MCF 10A (cell line): ENCODE measurements around the gene PCNX1. TPM values are rescaled to one million over a fixed set of nuclear protein-coding genes. Genes with fewer than 3 reads are reported as not detected.

Experiments used
- BruUV-seq: library from RNA; stranded (reverse); fragments of 400-500 nt; replicated peaks from 2 replicates; lab custom pipeline; 2021; lab: Mats Ljungman, UMichigan
- CTCF ChIA-PET: fragments of 300-600 bp; sonication (Branson Sonifier 250); formaldehyde crosslinking; extraction: SDS; loops from one replicate; lab custom pipeline; 2021; ENCODE audit warnings: antibody characterized with exemption, inconsistent platforms; lab: Yijun Ruan, JAX
- POLR2A ChIA-PET: fragments of 300-600, 350-650 bp; sonication (Branson Sonifier 250); formaldehyde crosslinking; extraction: SDS; loops from one replicate; lab custom pipeline; 2020; ENCODE audit warnings: antibody characterized with exemption, inconsistent platforms; lab: Yijun Ruan, JAX
- DNase-seq: peaks from one replicate; pipeline ENCODE4 v3.0.0-alpha.2; 2018; ENCODE audit not compliant: unreplicated experiment
- H3K27ac Mint-ChIP-seq: one replicate; pipeline ENCODE4 v1.8.0; 2022; ENCODE audit warnings: mild to moderate bottlenecking, low read depth, mixed read lengths; ENCODE audit not compliant: unreplicated experiment
- H3K27me3 Mint-ChIP-seq: one replicate; pipeline ENCODE4 v1.8.0; 2022; ENCODE audit warnings: mixed read lengths; ENCODE audit not compliant: insufficient read depth, unreplicated experiment
- H3K36me3 Mint-ChIP-seq: one replicate; pipeline ENCODE4 v1.8.0; 2022; ENCODE audit warnings: mild to moderate bottlenecking, moderate library complexity, mixed read lengths; ENCODE audit not compliant: insufficient read depth, unreplicated experiment
- H3K4me1 Mint-ChIP-seq: one replicate; pipeline ENCODE4 v1.8.0; 2022; ENCODE audit warnings: mixed read lengths; ENCODE audit not compliant: insufficient read depth, unreplicated experiment
- H3K4me3 Mint-ChIP-seq: one replicate; pipeline ENCODE4 v1.8.0; 2022; ENCODE audit warnings: mild to moderate bottlenecking, moderate library complexity, mixed read lengths; ENCODE audit not compliant: unreplicated experiment
- H3K9me3 Mint-ChIP-seq: one replicate; pipeline ENCODE4 v1.8.0; 2022; ENCODE audit warnings: mixed read lengths; ENCODE audit not compliant: unreplicated experiment
- CTCF ChIP-seq: fragments of 200-600 bp; IDR thresholded peaks from one replicate; pipeline ENCODE4 v1.8.0; 2022; ENCODE audit warnings: antibody characterized with exemption, mild to moderate bottlenecking; ENCODE audit not compliant: unreplicated experiment
- intact Hi-C: fragments of 100-400 bp; cut with micrococcal nuclease; formaldehyde crosslinking; loops from 2 replicates; pipeline ENCODE4 v1.14.1; 2022
- total RNA-seq: library from RNA; stranded (reverse); gene quantifications from 2 replicates; pipeline ENCODE4 v1.2.3, GENCODE V29; 2022

The PCNX1 gene
- total RNA-seq, 1 experiment from 2014 or later, result 55.6 TPM

- H3K27ac Mint-ChIP-seq, result peak overlapping the region; percentile 25
- no peak for DNase-seq
- CTCF ChIA-PET, result interaction anchor here (0.6 to 1.2 kb wide), 2 partner anchors 55 to 1356 kb away, joined by 3 to 4 read pairs; no protein-coding TSS in a partner anchor
- H3K27me3 Mint-ChIP-seq, result no peaks in the 10 kb centered on the region
- TF ChIP-seq CTCF, result no peak
- peaks cover 9% of the 10 kb centered on the region for H3K36me3 Mint-ChIP-seq
- H3K4me3 Mint-ChIP-seq, result no peak overlapping the region
- H3K9me3 Mint-ChIP-seq, result no peaks in the 10 kb centered on the region
- intact Hi-C loops, result no loop called here
- POLR2A ChIA-PET, result no interaction called here
- BruUV-seq, result no TSS peak
- H3K4me1 Mint-ChIP-seq, result peaks cover 49% of the 10 kb centered on the region
These were observed 9.5 kb downstream of the PCNX1 start for GRCh38 chr14:70916799-70917198.

- DNase-seq, result no peak
- Mint-ChIP-seq H3K27me3 (no peaks in the 10 kb centered on the region), H3K4me1 (peaks cover 46% of the 10 kb centered on the region), H3K27ac (no peak overlapping the region), H3K36me3 (peaks cover 6% of the 10 kb centered on the region), H3K4me3 (no peak overlapping the region), H3K9me3 (no peaks in the 10 kb centered on the region)
- no peak for TF ChIP-seq CTCF
- POLR2A ChIA-PET, result interaction anchor here (0.6 to 1.6 kb wide), 3 partner anchors 9 to 326 kb away, joined by 3 to 8 read pairs (median 3); partner anchors contain the start of gene PCNX1
- intact Hi-C loops, result no loop called here
- CTCF ChIA-PET, result interaction anchor here (0.6 to 1.2 kb wide), 3 partner anchors 37 to 83 kb away, joined by 3 to 5 read pairs (median 4); no protein-coding TSS in a partner anchor
- BruUV-seq, result no TSS peak
These were observed 10.4 kb downstream of the PCNX1 start for GRCh38 chr14:70917633-70918032.

GRCh38 chr14:70919774-70920173 lies 12.5 kb downstream of the PCNX1 start:
- peak; percentile 49 for DNase-seq
- no peak for TF ChIP-seq CTCF
- H3K36me3 Mint-ChIP-seq, result peaks cover 6% of the 10 kb centered on the region
- peak overlapping the region; percentile 80 for H3K27ac Mint-ChIP-seq
- H3K9me3 Mint-ChIP-seq, result no peaks in the 10 kb centered on the region
- CTCF ChIA-PET, result interaction anchor here (0.5 to 1.5 kb wide), 5 partner anchors 12 to 162 kb away, joined by 3 to 4 read pairs (median 4); partner anchors contain the start of gene PCNX1
- POLR2A ChIA-PET, result interaction anchor here (0.6 to 2.8 kb wide), 6 partner anchors 9 to 163 kb away, joined by 3 to 53 read pairs (median 10); partner anchors contain the start of gene PCNX1
- H3K4me1 Mint-ChIP-seq, result peaks cover 51% of the 10 kb centered on the region
- peak overlapping the region; percentile 7 for H3K4me3 Mint-ChIP-seq
- BruUV-seq, result no TSS peak
- H3K27me3 Mint-ChIP-seq, result no peaks in the 10 kb centered on the region
- intact Hi-C loops, result no loop called here

GRCh38 chr14:70920608-70921007 lies 13.3 kb downstream of the PCNX1 start:
- intact Hi-C loops, result no loop called here
- H3K27ac Mint-ChIP-seq, result peak overlapping the region; percentile 80
- no peak for DNase-seq
- no peak overlapping the region for H3K4me3 Mint-ChIP-seq
- no peaks in the 10 kb centered on the region for H3K27me3 Mint-ChIP-seq
- H3K36me3 Mint-ChIP-seq, result peaks cover 6% of the 10 kb centered on the region
- BruUV-seq, result no TSS peak
- no peaks in the 10 kb centered on the region for H3K9me3 Mint-ChIP-seq
- no peak for TF ChIP-seq CTCF
- H3K4me1 Mint-ChIP-seq, result peaks cover 47% of the 10 kb centered on the region
- POLR2A ChIA-PET, result interaction anchor here (1.2 to 2.8 kb wide), 5 partner anchors 9 to 14 kb away, joined by 3 to 53 read pairs (median 16); partner anchors contain the start of gene PCNX1
- CTCF ChIA-PET, result interaction anchor here (0.7 to 1.5 kb wide), 2 partner anchors 14 to 90 kb away, joined by 3 to 4 read pairs; no protein-coding TSS in a partner anchor
